Neural progenitor cell (in vitro differentiated cells): ENCODE results near the gene CAMSAP1. TPM values are rescaled to one million over a fixed set of nuclear protein-coding genes. Genes with fewer than 3 reads are reported as not detected.

Experiments used
- DNase-seq: peaks from one replicate; pipeline ENCODE4 v3.0.0-alpha.2; 2016; ENCODE audit warnings: low spot score
- H2AFZ ChIP-seq: fragments of 200-600 bp; sonication (generic); replicated peaks from 2 replicates; pipeline ENCODE4 v1.6.1; 2016; ENCODE audit warnings: antibody characterized with exemption
- H3F3A ChIP-seq: fragments of 200-600 bp; sonication (generic); 2 replicates; pipeline ENCODE4 v1.6.1; 2016; ENCODE audit warnings: antibody characterized with exemption, low read depth
- H3K27ac ChIP-seq: fragments of 200-600 bp; sonication (generic); 2 replicates; pipeline ENCODE4 v1.5.1; 2016; ENCODE audit warnings: mild to moderate bottlenecking
- H3K27me3 ChIP-seq: fragments of 200-600 bp; sonication (generic); 2 replicates; pipeline ENCODE4 v1.6.1; 2016; ENCODE audit warnings: mild to moderate bottlenecking, moderate library complexity
- H3K36me3 ChIP-seq: fragments of 200-600 bp; sonication (generic); 2 replicates; pipeline ENCODE4 v1.5.1; 2016
- H3K4me1 ChIP-seq: fragments of 200-600 bp; sonication (generic); 2 replicates; pipeline ENCODE4 v1.6.1; 2016; ENCODE audit warnings: mixed run types
- H3K4me2 ChIP-seq: fragments of 200-600 bp; sonication (generic); 2 replicates; pipeline ENCODE4 v1.6.1; 2016
- H3K4me3 ChIP-seq: fragments of 200-600 bp; sonication (generic); 2 replicates; pipeline ENCODE4 v1.5.1; 2016
- H3K79me2 ChIP-seq: fragments of 200-600 bp; sonication (generic); 2 replicates; pipeline ENCODE4 v1.6.1; 2016; ENCODE audit warnings: low read depth
- H3K9ac ChIP-seq: fragments of 200-600 bp; sonication (generic); 2 replicates; pipeline ENCODE4 v1.6.1; 2016
- H3K9me3 ChIP-seq: fragments of 200-600 bp; sonication (generic); 2 replicates; pipeline ENCODE4 v1.5.1; 2016; ENCODE audit warnings: low read depth
- H4K20me1 ChIP-seq: fragments of 200-600 bp; sonication (generic); 2 replicates; pipeline ENCODE4 v1.6.1; 2016; ENCODE audit warnings: low read depth
- H3K27ac Mint-ChIP-seq: 3 replicates; pipeline ENCODE4 v1.8.0; 2021; ENCODE audit warnings: mixed read lengths
- H3K27me3 Mint-ChIP-seq: 2 replicates; pipeline ENCODE4 v1.8.0; 2022; ENCODE audit warnings: low read depth, mild to moderate bottlenecking, inconsistent platforms, moderate library complexity, mixed read lengths; ENCODE audit not compliant: insufficient read depth
- H3K36me3 Mint-ChIP-seq: 3 replicates; pipeline ENCODE4 v1.8.0; 2021; ENCODE audit warnings: mixed read lengths
- H3K4me1 Mint-ChIP-seq: 3 replicates; pipeline ENCODE4 v1.8.0; 2021; ENCODE audit warnings: mixed read lengths
- H3K4me3 Mint-ChIP-seq: 3 replicates; pipeline ENCODE4 v1.8.0; 2021; ENCODE audit warnings: mild to moderate bottlenecking, moderate library complexity, mixed read lengths
- H3K9me3 Mint-ChIP-seq: 3 replicates; pipeline ENCODE4 v1.8.0; 2020; ENCODE audit warnings: mixed read lengths
- CTCF ChIP-seq: fragments of 200-600 bp; sonication (generic); IDR thresholded peaks from 2 replicates; pipeline ENCODE4 v1.5.1; 2017; ENCODE audit warnings: antibody characterized with exemption, mild to moderate bottlenecking
- EZH2 ChIP-seq: fragments of 200-600 bp; sonication (generic); IDR thresholded peaks from 2 replicates; pipeline ENCODE4 v1.6.1; 2017; ENCODE audit warnings: antibody characterized with exemption, mild to moderate bottlenecking, moderate library complexity
- EZH2phosphoT487 ChIP-seq: fragments of 200-600 bp; sonication (generic); IDR thresholded peaks from 2 replicates; pipeline ENCODE4 v1.6.1; 2017; ENCODE audit warnings: antibody characterized with exemption
- total RNA-seq: library from RNA; depleted of rRNA; stranded (reverse); fragments of >200 nt; gene quantifications from 2 replicates; pipeline ENCODE4 v1.2.3, GENCODE V29; 2015; ENCODE audit warnings: low replicate concordance

Gene CAMSAP1
- total RNA-seq, 1 donor from 2014 or later = 39.3 TPM

- Histone ChIP-seq H3K4me3 (no peak overlapping the region), H3K36me3 (peaks cover 12% of the 10 kb centered on the region), H3K79me2 (peaks cover 30% of the 10 kb centered on the region), H3K4me2 (no peak overlapping the region), H3K9ac (no peak overlapping the region), H3K27ac (no peak overlapping the region), H3K9me3 (no peaks in the 10 kb centered on the region), H2AFZ (no peak overlapping the region), H4K20me1 (peaks cover 25% of the 10 kb centered on the region), H3K4me1 (no peaks in the 10 kb centered on the region), H3K27me3 (no peaks in the 10 kb centered on the region), H3F3A (no peaks in the 10 kb centered on the region)
- Mint-ChIP-seq H3K4me1 (no peaks in the 10 kb centered on the region), H3K36me3 (peaks cover 35% of the 10 kb centered on the region), H3K27me3 (peaks cover 3% of the 10 kb centered on the region), H3K9me3 (no peaks in the 10 kb centered on the region), H3K27ac (no peak overlapping the region), H3K4me3 (no peak overlapping the region)
- no peak for DNase-seq
- no peak for TF ChIP-seq CTCF
- no peak for TF ChIP-seq EZH2phosphoT487
- TF ChIP-seq EZH2 = no peak
These were observed 85.5 kb downstream of the CAMSAP1 start for GRCh38 chr9:135821733-135822373.

GRCh38 chr9:135821116-135821515 lies 86.2 kb downstream of the CAMSAP1 start:
- DNase-seq = no peak
- Mint-ChIP-seq H3K27me3 (peaks cover 3% of the 10 kb centered on the region), H3K4me1 (no peaks in the 10 kb centered on the region), H3K9me3 (no peaks in the 10 kb centered on the region), H3K27ac (no peak overlapping the region), H3K4me3 (no peak overlapping the region), H3K36me3 (peaks cover 39% of the 10 kb centered on the region)
- Histone ChIP-seq H4K20me1 (peaks cover 17% of the 10 kb centered on the region), H3K4me3 (no peak overlapping the region), H3K36me3 (peaks cover 12% of the 10 kb centered on the region), H3F3A (no peaks in the 10 kb centered on the region), H3K4me1 (no peaks in the 10 kb centered on the region), H2AFZ (no peak overlapping the region), H3K9me3 (no peaks in the 10 kb centered on the region), H3K9ac (no peak overlapping the region), H3K27ac (no peak overlapping the region), H3K4me2 (no peak overlapping the region), H3K27me3 (no peaks in the 10 kb centered on the region), H3K79me2 (peaks cover 23% of the 10 kb centered on the region)
- TF ChIP-seq EZH2phosphoT487 (no peak), CTCF (no peak)

- no peak overlapping the region for H3K4me2 ChIP-seq
- Mint-ChIP-seq H3K27ac (no peak overlapping the region), H3K9me3 (no peaks in the 10 kb centered on the region), H3K4me3 (no peak overlapping the region), H3K27me3 (peaks cover 3% of the 10 kb centered on the region), H3K36me3 (peaks cover 43% of the 10 kb centered on the region), H3K4me1 (no peaks in the 10 kb centered on the region)
- peaks cover 12% of the 10 kb centered on the region for H3K36me3 ChIP-seq
- no peak overlapping the region for H2AFZ ChIP-seq
- no peak for DNase-seq
- no peaks in the 10 kb centered on the region for H3F3A ChIP-seq
- TF ChIP-seq CTCF (no peak), EZH2 (no peak), EZH2phosphoT487 (no peak)
- no peak overlapping the region for H3K9ac ChIP-seq
- H3K27ac ChIP-seq = no peak overlapping the region
- no peak overlapping the region for H3K4me3 ChIP-seq
- H3K27me3 ChIP-seq = no peaks in the 10 kb centered on the region
- no peaks in the 10 kb centered on the region for H3K4me1 ChIP-seq
- H3K9me3 ChIP-seq = no peaks in the 10 kb centered on the region
- peaks cover 14% of the 10 kb centered on the region for H4K20me1 ChIP-seq
- H3K79me2 ChIP-seq = peaks cover 21% of the 10 kb centered on the region
These were observed 86.7 kb downstream of the CAMSAP1 start for GRCh38 chr9:135820661-135821060.
